Liver (tissue), 9 donors: ENCODE measurements around the gene GABARAPL1. TPM values are rescaled to one million over a fixed set of nuclear protein-coding genes. Genes with fewer than 3 reads are reported as not detected.

ENCODE experiments used
- DNase-seq: peaks from one replicate; pipeline ENCODE4 v3.0.0-alpha.2; 2017; ENCODE audit warnings: low spot score
- H3K27ac ChIP-seq, 2 donors: one replicate each; pipeline ENCODE4 v1.7.0; 2013; ENCODE audit warnings: inconsistent platforms in 2 of 2, low read length in 2 of 2, control low read depth in 1 of 2, low read depth in 1 of 2, mild to moderate bottlenecking in 1 of 2
- H3K27me3 ChIP-seq, 4 donors: one replicate each; pipeline versions ENCODE4 v1.6.1 to v1.7.0; 2013; ENCODE audit warnings: low read length in 3 of 4, inconsistent platforms in 1 of 4, mild to moderate bottlenecking in 1 of 4, moderate library complexity in 1 of 4; ENCODE audit not compliant: control insufficient read depth in 4 of 4, insufficient read depth in 4 of 4
- H3K36me3 ChIP-seq, 4 donors: one replicate each; pipeline versions ENCODE4 v1.6.1 to v1.7.0; 2013; ENCODE audit warnings: low read length in 3 of 4, mild to moderate bottlenecking in 3 of 4, low read depth in 1 of 4, moderate library complexity in 1 of 4; ENCODE audit not compliant: control insufficient read depth in 4 of 4, insufficient read depth in 3 of 4
- H3K4me1 ChIP-seq, 4 donors: one replicate each; pipeline versions ENCODE4 v1.6.1 to v1.7.0; 2013; ENCODE audit warnings: low read length in 3 of 4, mild to moderate bottlenecking in 3 of 4, moderate library complexity in 1 of 4; ENCODE audit not compliant: control insufficient read depth in 4 of 4, insufficient read depth in 4 of 4
- H3K4me3 ChIP-seq, 3 donors: one replicate each; pipeline versions ENCODE4 v1.6.1 to v1.7.0; 2013; ENCODE audit warnings: low read length in 3 of 3, control low read depth in 1 of 3, low read depth in 1 of 3, mild to moderate bottlenecking in 1 of 3
- H3K9ac ChIP-seq, 2 donors: one replicate each; pipeline ENCODE4 v1.7.0; 2013; ENCODE audit warnings: low read length in 2 of 2, mild to moderate bottlenecking in 2 of 2, moderate library complexity in 2 of 2, control low read depth in 1 of 2, low read depth in 1 of 2
- H3K9me3 ChIP-seq, 4 donors: one replicate each; pipeline versions ENCODE4 v1.6.1 to v1.7.0; 2013; ENCODE audit warnings: low read length in 3 of 4; ENCODE audit not compliant: control insufficient read depth in 4 of 4
- ATF3 ChIP-seq: IDR thresholded peaks from 2 replicates; pipeline ENCODE4 v1.6.1; 2016; ENCODE audit warnings: antibody characterized with exemption
- CTCF ChIP-seq: fragments of 150-350 bp; IDR thresholded peaks from 2 replicates; pipeline ENCODE4 v1.5.1; 2017; ENCODE audit warnings: improper control_type of control experiment, low read depth, low read length; ENCODE audit not compliant: missing input control
- EGR1 ChIP-seq, 2 donors: IDR thresholded peaks; 2 replicates each; pipeline ENCODE4 v1.6.1; 2016 to 2018; ENCODE audit warnings: antibody characterized with exemption in 2 of 2, low read depth in 2 of 2
- FOXA1 ChIP-seq: IDR thresholded peaks from 2 replicates; pipeline ENCODE4 v1.6.1; 2016; ENCODE audit warnings: antibody characterized with exemption
- FOXA2 ChIP-seq: IDR thresholded peaks from 2 replicates; pipeline ENCODE4 v1.6.1; 2016; ENCODE audit warnings: antibody characterized with exemption
- HNF4A ChIP-seq, 2 donors: conservative IDR thresholded peaks; 2 replicates each; pipeline ENCODE4 v1.6.1; 2016; ENCODE audit warnings: antibody characterized with exemption in 2 of 2, mild to moderate bottlenecking in 2 of 2
- JUND ChIP-seq, 2 donors: IDR thresholded peaks; 2 replicates each; pipeline ENCODE4 v1.6.1; 2016; ENCODE audit warnings: antibody characterized with exemption in 2 of 2
- MAX ChIP-seq: IDR thresholded peaks from 2 replicates; pipeline ENCODE4 v1.6.1; 2016; ENCODE audit warnings: antibody characterized with exemption
- NR2F2 ChIP-seq: IDR thresholded peaks from 2 replicates; pipeline ENCODE4 v1.6.1; 2016; ENCODE audit warnings: antibody characterized with exemption
- RAD21 ChIP-seq, 2 donors: IDR thresholded peaks; 2 replicates each; pipeline ENCODE4 v1.6.1; 2016; ENCODE audit warnings: antibody characterized with exemption in 2 of 2, mild to moderate bottlenecking in 2 of 2
- RXRA ChIP-seq, 2 donors: IDR thresholded peaks; 2 replicates each; pipeline ENCODE4 v1.6.1; 2017 to 2018; ENCODE audit warnings: antibody characterized with exemption in 2 of 2, mild to moderate bottlenecking in 1 of 2
- SP1 ChIP-seq: IDR thresholded peaks from 2 replicates; pipeline ENCODE4 v1.6.1; 2018; ENCODE audit warnings: antibody characterized with exemption, mild to moderate bottlenecking
- TAF1 ChIP-seq: conservative IDR thresholded peaks from 2 replicates; pipeline ENCODE4 v1.6.1; 2016; ENCODE audit warnings: antibody characterized with exemption, mild to moderate bottlenecking
- YY1 ChIP-seq: IDR thresholded peaks from 2 replicates; pipeline ENCODE4 v1.6.1; 2016; ENCODE audit warnings: antibody characterized with exemption, mild to moderate bottlenecking
- ZBTB33 ChIP-seq: IDR thresholded peaks from 2 replicates; pipeline ENCODE4 v1.6.1; 2016; ENCODE audit warnings: antibody characterized with exemption
- WGBS: extraction: QIAGEN DNeasy Blood & Tissue Kit; methylation state at CpG from one replicate; pipeline ENCODE4 v1.1.7; 2013; 5-methylcytosine and 5-hydroxymethylcytosine counted together
- polyA plus RNA-seq, 2 donors: library from polyadenylated mRNA; stranded (reverse) in 1 of 2; unstranded in 1 of 2; fragments of 200-250 nt in 1 of 2; fragments of >200 nt in 1 of 2; fragmentation: Nextera tagmentation in 1 of 2; extraction: Ambion mirVana in 1 of 2; gene quantifications; one replicate each; pipeline versions ENCODE4 v1.2.1 to v1.2.3, GENCODE V29; 2013 to 2015
- total RNA-seq, 2 donors: library from RNA; depleted of rRNA; stranded (reverse); fragments of >200 nt; gene quantifications; one replicate each; pipeline ENCODE4 v1.2.3, GENCODE V29; 2014
- donor health status: healthy.
- donor health status: healthy.
- donor health status: healthy.
- donor health status: healthy.
- donor health status: healthy.

GABARAPL1 gene
- total and polyA plus RNA-seq, 4 donors = 18.0 to 118 (median 53.0) TPM

- no peaks in the 10 kb centered on the region for H3K27me3 ChIP-seq
- H3K27ac ChIP-seq = no peak overlapping the region
- WGBS = 35% methylated on average over 5 of the region's 5 CpGs
- H3K9me3 ChIP-seq = no peaks in the 10 kb centered on the region
- H3K4me3 ChIP-seq = no peak overlapping the region
- TF ChIP-seq CTCF = no peak
- no peak for TF ChIP-seq TAF1
- no peak for TF ChIP-seq JUND (IDR thresholded peaks at IDR 0.05)
- TF ChIP-seq ATF3 = peak; percentile 25
- TF ChIP-seq RXRA (IDR thresholded peaks at IDR 0.05) = peak; percentile 15 to 22
- peak; percentile 16 to 62 for TF ChIP-seq HNF4A (conservative IDR thresholded peaks at IDR 0.05)
- peak; percentile 13 for TF ChIP-seq SP1
- peaks cover 0 to 5% (median 0%) of the 10 kb centered on the region in 4 donors for H3K4me1 ChIP-seq
- H3K9ac ChIP-seq = peak overlapping the region in 1 of 2 donors; percentile 1
- no peak for DNase-seq
- H3K36me3 ChIP-seq = no peaks in the 10 kb centered on the region
Observed at GRCh38 chr12:10167599-10167998, 45.1 kb upstream of the GABARAPL1 start.

GRCh38 chr12:10169104-10169503, 43.6 kb upstream of the GABARAPL1 start:
- no peak for DNase-seq
- Histone ChIP-seq H3K27me3 (no peaks in the 10 kb centered on the region), H3K27ac (no peak overlapping the region), H3K9ac (no peak overlapping the region), H3K4me1 (peaks cover 0 to 5% (median 0%) of the 10 kb centered on the region in 4 donors), H3K4me3 (no peak overlapping the region), H3K36me3 (no peaks in the 10 kb centered on the region), H3K9me3 (no peaks in the 10 kb centered on the region)
- 81% methylated on average over 3 of the region's 3 CpGs for WGBS
- TF ChIP-seq RAD21 (IDR thresholded peaks at IDR 0.05) = no peak
- TF ChIP-seq YY1 = no peak
- TF ChIP-seq HNF4A (conservative IDR thresholded peaks at IDR 0.05) = no peak
- TF ChIP-seq MAX = no peak
- TF ChIP-seq NR2F2 = no peak
- no peak for TF ChIP-seq ZBTB33
- no peak for TF ChIP-seq FOXA1
- TF ChIP-seq ATF3 = no peak
- TF ChIP-seq EGR1 (IDR thresholded peaks at IDR 0.05; ENCODE audit: low read depth in 2 of 2) = no peak
- no peak for TF ChIP-seq FOXA2
- TF ChIP-seq RXRA (IDR thresholded peaks at IDR 0.05) = no peak
- no peak for TF ChIP-seq SP1
- TF ChIP-seq TAF1 = no peak
- no peak for TF ChIP-seq JUND (IDR thresholded peaks at IDR 0.05)
